Measurements from ENCODE around the gene GGTA1.

- TF ChIP-seq BHLHE40 (IDR thresholded peaks at IDR 0.05; ENCODE audit: borderline replicate concordance) (no peak), ZNF384 (IDR thresholded peaks at IDR 0.05) (no peak), SP1 (IDR thresholded peaks at IDR 0.05) (no peak)
Measured at GRCh38 chr9:121509180-121509579, 9.5 kb upstream of the GGTA1 start.

Measured in HEK293T (cell line).